ENCODE results near the gene LMBRD2. TPM values are rescaled to one million over a fixed set of nuclear protein-coding genes. Genes with fewer than 3 reads are reported as not detected.

The LMBRD2 gene
- total RNA-seq, 4 donors from 2014 or later: 5.8 to 18.3 (median 11.3) TPM

DNA sequence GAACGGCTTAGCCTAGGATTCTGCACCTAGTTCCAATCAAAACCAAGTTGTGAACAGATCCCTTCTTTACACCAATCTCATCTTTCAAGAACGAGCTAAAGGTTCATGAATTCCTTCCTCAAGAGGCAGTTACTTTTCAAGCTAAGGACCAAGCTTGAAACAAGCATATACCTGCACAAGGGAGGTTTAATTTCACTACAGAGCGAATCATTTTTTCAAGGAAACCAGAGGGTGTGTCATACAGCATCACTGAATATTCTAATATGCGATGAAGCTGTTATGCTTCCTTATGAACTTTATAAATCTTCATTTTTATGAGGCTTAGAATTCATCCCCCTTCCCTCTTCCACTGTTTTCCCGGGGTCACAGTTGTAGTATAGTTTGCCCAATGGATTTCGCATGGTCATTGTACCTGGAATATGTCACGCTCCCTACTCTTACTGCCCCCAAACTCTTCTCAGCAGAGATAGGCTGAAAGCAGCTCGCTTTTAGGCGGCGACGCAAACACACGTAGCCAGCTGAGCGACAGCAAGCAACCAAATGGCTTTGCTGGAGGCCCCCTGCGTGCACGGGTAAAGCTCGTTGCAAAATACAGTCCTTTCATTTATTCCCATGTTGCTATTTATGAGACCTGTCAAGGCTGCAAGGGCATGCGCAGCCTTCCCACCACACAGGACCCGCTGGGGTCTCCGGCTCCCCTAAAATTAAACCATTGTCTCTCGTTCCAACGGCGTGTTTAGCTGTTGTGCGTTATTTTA lies 832 bp downstream of the LMBRD2 start:
- H3K27ac ChIP-seq: peak overlapping the region; percentile 90 to 94 (median 92)
- peak; percentile 36 for DNase-seq
- intact Hi-C loops (cut with DNase I; ENCODE audit: low total_unique reads): no loop called here
- peaks cover 3 to 30% (median 20%) of the 10 kb centered on the region in 4 donors for H3K4me1 ChIP-seq
- WGBS, 2 donors (ENCODE audit: low coverage in 1 of 2): 0 to 3% methylated on average over 12 to 23 of the region's 23 CpGs
- no peaks in the 10 kb centered on the region for H3K27me3 ChIP-seq
- H3K9me3 ChIP-seq: no peaks in the 10 kb centered on the region
- H3K4me3 ChIP-seq: peak overlapping the region; percentile 77 to 100 (median 96)
- H3K36me3 ChIP-seq: no peaks in the 10 kb centered on the region
- no peak for TF ChIP-seq EP300 (IDR thresholded peaks at IDR 0.05; ENCODE audit: low read depth)
- TF ChIP-seq, protein P1, sequence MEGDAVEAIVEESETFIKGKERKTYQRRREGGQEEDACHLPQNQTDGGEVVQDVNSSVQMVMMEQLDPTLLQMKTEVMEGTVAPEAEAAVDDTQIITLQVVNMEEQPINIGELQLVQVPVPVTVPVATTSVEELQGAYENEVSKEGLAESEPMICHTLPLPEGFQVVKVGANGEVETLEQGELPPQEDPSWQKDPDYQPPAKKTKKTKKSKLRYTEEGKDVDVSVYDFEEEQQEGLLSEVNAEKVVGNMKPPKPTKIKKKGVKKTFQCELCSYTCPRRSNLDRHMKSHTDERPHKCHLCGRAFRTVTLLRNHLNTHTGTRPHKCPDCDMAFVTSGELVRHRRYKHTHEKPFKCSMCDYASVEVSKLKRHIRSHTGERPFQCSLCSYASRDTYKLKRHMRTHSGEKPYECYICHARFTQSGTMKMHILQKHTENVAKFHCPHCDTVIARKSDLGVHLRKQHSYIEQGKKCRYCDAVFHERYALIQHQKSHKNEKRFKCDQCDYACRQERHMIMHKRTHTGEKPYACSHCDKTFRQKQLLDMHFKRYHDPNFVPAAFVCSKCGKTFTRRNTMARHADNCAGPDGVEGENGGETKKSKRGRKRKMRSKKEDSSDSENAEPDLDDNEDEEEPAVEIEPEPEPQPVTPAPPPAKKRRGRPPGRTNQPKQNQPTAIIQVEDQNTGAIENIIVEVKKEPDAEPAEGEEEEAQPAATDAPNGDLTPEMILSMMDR (IDR thresholded peaks at IDR 0.05): no peak
- TF ChIP-seq POLR2A (IDR thresholded peaks at IDR 0.05): no peak
- in situ Hi-C loops (cut with MboI; ENCODE audit: low pct_ligation_motif_present in 1 of 4, low pct_unique_long_range_greater_than_20kb in 1 of 4, low sequenced_read_pairs in 3 of 4): loop anchor here in 1 of 4 donors (10.0 kb wide), 1 partner anchor 94 kb away; the partner anchor contains the start of gene NADK2

DNA sequence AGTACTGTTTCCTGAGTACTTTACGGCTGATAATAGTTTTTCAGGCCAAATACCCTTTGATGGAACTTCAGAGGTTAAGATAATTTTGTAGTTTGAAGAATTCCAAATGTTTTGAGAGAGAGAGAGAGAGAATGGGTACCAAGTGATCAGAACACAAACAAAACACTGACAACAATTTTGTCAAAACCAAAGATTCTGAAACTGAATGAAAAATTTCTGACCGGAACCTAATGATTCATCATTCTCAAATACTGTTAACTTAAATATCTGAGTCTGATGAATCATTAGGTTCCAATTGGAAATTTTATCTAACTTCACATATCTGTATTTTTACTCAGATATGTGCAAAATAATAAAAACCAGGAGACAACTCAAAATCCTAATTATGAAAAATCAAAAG lies 4.0 kb downstream of the LMBRD2 start:
- WGBS, 2 donors (ENCODE audit: low coverage in 1 of 2): 83 to 93% methylated on average over 2 of the region's 2 CpGs
- H3K4me1 ChIP-seq: peaks cover 2 to 16% (median 11%) of the 10 kb centered on the region in 4 donors
- TF ChIP-seq POLR2A (IDR thresholded peaks at IDR 0.05) (no peak), POLR2AphosphoS5 (IDR thresholded peaks at IDR 0.05) (no peak), EP300 (IDR thresholded peaks at IDR 0.05; ENCODE audit: low read depth) (no peak)
- TF ChIP-seq, protein P1 (IDR thresholded peaks at IDR 0.05): no peak
- H3K27ac ChIP-seq: no peak overlapping the region
- H3K27me3 ChIP-seq: no peaks in the 10 kb centered on the region
- intact Hi-C loops (cut with DNase I; ENCODE audit: low total_unique reads) (no loop called here), in situ Hi-C loops (cut with MboI; ENCODE audit: low pct_ligation_motif_present in 1 of 4, low pct_unique_long_range_greater_than_20kb in 1 of 4, low sequenced_read_pairs in 3 of 4) (no loop called here)
- no peaks in the 10 kb centered on the region for H3K9me3 ChIP-seq
- DNase-seq: no peak
- H3K4me3 ChIP-seq: no peak overlapping the region
- no peaks in the 10 kb centered on the region for H3K36me3 ChIP-seq

- no peak for TF ChIP-seq EP300 (IDR thresholded peaks at IDR 0.05; ENCODE audit: low read depth)
- no peak for TF ChIP-seq POLR2A (IDR thresholded peaks at IDR 0.05)
- no peak overlapping the region for H3K4me3 ChIP-seq
- intact Hi-C loops (cut with DNase I; ENCODE audit: low total_unique reads): no loop called here
- H3K36me3 ChIP-seq: peaks cover 0 to 4% (median 0%) of the 10 kb centered on the region in 4 donors
- DNase-seq: no peak
- H3K27me3 ChIP-seq: no peaks in the 10 kb centered on the region
- WGBS, 2 donors (ENCODE audit: low coverage in 1 of 2): 50 to 61% methylated on average over 2 to 3 of the region's 3 CpGs
- H3K27ac ChIP-seq: no peak overlapping the region
- H3K9me3 ChIP-seq: no peaks in the 10 kb centered on the region
- peaks cover 0 to 14% (median 8%) of the 10 kb centered on the region in 4 donors for H3K4me1 ChIP-seq
- in situ Hi-C loops (cut with MboI; ENCODE audit: low pct_ligation_motif_present in 1 of 4, low pct_unique_long_range_greater_than_20kb in 1 of 4, low sequenced_read_pairs in 3 of 4): no loop called here
Observed at GRCh38 chr5:36146390-36146789, 5.3 kb downstream of the LMBRD2 start.

GRCh38 chr5:36145311-36145710 lies 6.4 kb downstream of the LMBRD2 start:
- DNase-seq: no peak
- H3K4me1 ChIP-seq: peaks cover 0 to 7% (median 2%) of the 10 kb centered on the region in 4 donors
- intact Hi-C loops (cut with DNase I; ENCODE audit: low total_unique reads) (no loop called here), in situ Hi-C loops (cut with MboI; ENCODE audit: low pct_ligation_motif_present in 1 of 4, low pct_unique_long_range_greater_than_20kb in 1 of 4, low sequenced_read_pairs in 3 of 4) (no loop called here)
- no peak overlapping the region for H3K4me3 ChIP-seq
- no peak overlapping the region for H3K27ac ChIP-seq
- TF ChIP-seq POLR2AphosphoS5 (IDR thresholded peaks at IDR 0.05): no peak
- TF ChIP-seq POLR2A (IDR thresholded peaks at IDR 0.05): no peak
- TF ChIP-seq, protein P1 (IDR thresholded peaks at IDR 0.05): no peak
- no peak for TF ChIP-seq EP300 (IDR thresholded peaks at IDR 0.05; ENCODE audit: low read depth)
- H3K27me3 ChIP-seq: no peaks in the 10 kb centered on the region
- peaks cover 0 to 15% (median 4%) of the 10 kb centered on the region in 4 donors for H3K36me3 ChIP-seq
- H3K9me3 ChIP-seq: no peaks in the 10 kb centered on the region
- 94 to 100% methylated on average over 2 to 4 of the region's 4 CpGs for WGBS, 2 donors (ENCODE audit: low coverage in 1 of 2)
